NT2/D1 (cell line): ENCODE results near the gene NABP1.

Experiments used
- DNase-seq: peaks from one replicate; pipeline ENCODE4 v3.0.0-alpha.2; 2011; ENCODE audit warnings: low read depth, low spot score
- H3K27me3 ChIP-seq: 2 replicates; pipeline ENCODE4 v1.6.0; 2011; ENCODE audit warnings: mild to moderate bottlenecking; ENCODE audit not compliant: insufficient read length, insufficient read depth
- H3K36me3 ChIP-seq: 2 replicates; pipeline ENCODE4 v1.6.1; 2011; ENCODE audit warnings: mild to moderate bottlenecking, low read length, mixed read lengths; ENCODE audit not compliant: insufficient read depth, insufficient read length
- H3K4me1 ChIP-seq: 2 replicates; pipeline ENCODE4 v1.5.1; 2011; ENCODE audit not compliant: insufficient read depth, insufficient read length
- H3K4me3 ChIP-seq: 2 replicates; pipeline ENCODE4 v1.5.1; 2011; ENCODE audit warnings: low read depth; ENCODE audit not compliant: insufficient read length
- H3K9ac ChIP-seq: 2 replicates; pipeline ENCODE4 v1.6.0; 2011; ENCODE audit warnings: low read depth; ENCODE audit not compliant: insufficient read length
- H3K9me3 ChIP-seq: 2 replicates; pipeline ENCODE4 v1.5.1; 2011; ENCODE audit warnings: mild to moderate bottlenecking, low read length; ENCODE audit not compliant: insufficient read depth
- SUZ12 ChIP-seq: IDR thresholded peaks from 2 replicates; pipeline ENCODE4 v1.6.1; 2011; ENCODE audit not compliant: insufficient read length, insufficient read depth; ENCODE audit errors: extremely low read depth
- YY1 ChIP-seq: IDR thresholded peaks from 2 replicates; pipeline ENCODE4 v1.6.1; 2011; ENCODE audit not compliant: insufficient read length, insufficient read depth
- ZNF274 ChIP-seq: IDR thresholded peaks from 2 replicates; pipeline ENCODE4 v1.6.1; 2011; ENCODE audit warnings: mild to moderate bottlenecking, low read depth, low read length

Gene NABP1

GRCh38 chr2:191661097-191661924 lies 16.6 kb upstream of the NABP1 start:
- H3K4me1 ChIP-seq = no peaks in the 10 kb centered on the region
- H3K9ac ChIP-seq = no peak overlapping the region
- H3K27me3 ChIP-seq = no peaks in the 10 kb centered on the region
- no peaks in the 10 kb centered on the region for H3K36me3 ChIP-seq
- no peak overlapping the region for H3K4me3 ChIP-seq
- DNase-seq = no peak
- TF ChIP-seq SUZ12 = no peak
- no peak for TF ChIP-seq YY1
- TF ChIP-seq ZNF274 = no peak
- peaks cover 10% of the 10 kb centered on the region for H3K9me3 ChIP-seq

- H3K36me3 ChIP-seq = no peaks in the 10 kb centered on the region
- no peak for DNase-seq
Measured at GRCh38 chr2:191664823-191665677, 12.9 kb upstream of the NABP1 start.

GRCh38 chr2:191666226-191666625 lies 11.7 kb upstream of the NABP1 start:
- no peak overlapping the region for H3K4me3 ChIP-seq
- TF ChIP-seq ZNF274 (no peak), SUZ12 (no peak), YY1 (no peak)
- H3K9ac ChIP-seq = no peak overlapping the region

More at GRCh38 chr2:191664823-191665677, 12.9 kb upstream of the NABP1 start:
- Histone ChIP-seq H3K27me3 (no peaks in the 10 kb centered on the region), H3K4me3 (no peak overlapping the region), H3K9ac (no peak overlapping the region), H3K9me3 (peaks cover 15% of the 10 kb centered on the region), H3K4me1 (no peaks in the 10 kb centered on the region)
- TF ChIP-seq YY1 (no peak), SUZ12 (no peak), ZNF274 (no peak)

GRCh38 chr2:191666732-191667131 lies 11.2 kb upstream of the NABP1 start:
- Histone ChIP-seq H3K36me3 (no peaks in the 10 kb centered on the region), H3K4me1 (no peaks in the 10 kb centered on the region), H3K9ac (no peak overlapping the region), H3K27me3 (no peaks in the 10 kb centered on the region), H3K9me3 (peaks cover 15% of the 10 kb centered on the region), H3K4me3 (no peak overlapping the region)
- DNase-seq = no peak
- TF ChIP-seq ZNF274 (no peak), SUZ12 (no peak), YY1 (no peak)

More at GRCh38 chr2:191666226-191666625, 11.7 kb upstream of the NABP1 start:
- H3K36me3 ChIP-seq = no peaks in the 10 kb centered on the region
- H3K4me1 ChIP-seq = no peaks in the 10 kb centered on the region
- DNase-seq = no peak
- H3K27me3 ChIP-seq = no peaks in the 10 kb centered on the region
- peaks cover 15% of the 10 kb centered on the region for H3K9me3 ChIP-seq

DNA sequence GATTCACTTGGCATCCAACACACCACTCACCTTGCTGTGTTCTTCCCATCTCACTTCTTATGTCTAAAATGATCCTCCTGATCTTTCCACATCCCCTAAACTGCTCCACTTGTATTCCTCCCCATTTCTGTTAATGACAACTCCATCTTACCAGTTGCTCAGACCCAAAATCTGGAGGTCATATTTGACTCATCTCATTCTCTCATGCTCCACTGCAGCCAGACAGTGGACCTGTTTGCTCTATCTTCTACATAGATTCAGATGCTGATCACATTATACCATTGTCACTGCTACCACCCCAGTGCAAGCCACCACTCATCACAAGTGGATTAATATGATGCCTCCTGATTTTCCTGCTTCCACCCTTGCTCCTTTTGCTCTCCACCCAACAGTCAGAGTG lies 7.9 kb upstream of the NABP1 start:
- Histone ChIP-seq H3K27me3 (no peaks in the 10 kb centered on the region), H3K36me3 (no peaks in the 10 kb centered on the region)

GRCh38 chr2:191670787-191671186 lies 7.1 kb upstream of the NABP1 start:
- DNase-seq = no peak
- H3K4me1 ChIP-seq = no peaks in the 10 kb centered on the region

More for the DNA sequence above, 7.9 kb upstream of the NABP1 start:
- Histone ChIP-seq H3K4me3 (no peak overlapping the region), H3K4me1 (no peaks in the 10 kb centered on the region), H3K9me3 (peaks cover 11% of the 10 kb centered on the region), H3K9ac (no peak overlapping the region)
- no peak for DNase-seq
- TF ChIP-seq YY1 = no peak
- TF ChIP-seq SUZ12 = no peak
- TF ChIP-seq ZNF274 = no peak

More at GRCh38 chr2:191670787-191671186, 7.1 kb upstream of the NABP1 start:
- Histone ChIP-seq H3K36me3 (no peaks in the 10 kb centered on the region), H3K27me3 (no peaks in the 10 kb centered on the region), H3K9me3 (peaks cover 5% of the 10 kb centered on the region; the same call in 1 of the 2 replicates), H3K4me3 (no peak overlapping the region), H3K9ac (no peak overlapping the region)
- TF ChIP-seq SUZ12 (no peak), YY1 (no peak), ZNF274 (no peak)
